GM12878 (cell line): Measurements from ENCODE around the gene GTF3A. TPM values are rescaled to one million over a fixed set of nuclear protein-coding genes. Genes with fewer than 3 reads are reported as not detected.

Experiments used
- ATAC-seq: fragments of 200-7000 bp; cut with Tn5 transposase; 3 replicates; pipeline ENCODE4 v1.9.1; 2020; ENCODE audit warnings: mild to moderate bottlenecking, moderate library complexity
- BruUV-seq: library from RNA; stranded (reverse); fragments of 400-500 nt; replicated peaks from 2 replicates; lab custom pipeline; 2021; lab: Mats Ljungman, UMichigan
- CTCF ChIA-PET: fragments of 300-600 bp; sonication (Branson Sonifier 250); formaldehyde crosslinking; extraction: SDS; loops from one replicate; lab custom pipeline; 2021; ENCODE audit warnings: inconsistent platforms; lab: Yijun Ruan, JAX
- POLR2A ChIA-PET: fragments of 350-600 bp; formaldehyde crosslinking; extraction: SDS; loops from one replicate; lab custom pipeline; 2021; ENCODE audit warnings: inconsistent platforms; lab: Charles Lee
- RAD21 ChIA-PET: fragments of 300-600 bp; sonication (Branson Sonifier 250); formaldehyde crosslinking; loops from one replicate; lab custom pipeline; 2023; ENCODE audit warnings: antibody characterized with exemption; ENCODE audit not compliant: unreplicated experiment; lab: Charles Lee
- SMC1A ChIA-PET: fragments of 300-600 bp; sonication (Branson Sonifier 250); formaldehyde crosslinking; loops from one replicate; lab custom pipeline; 2023; ENCODE audit not compliant: unreplicated experiment, uncharacterized antibody; lab: Charles Lee
- DNase-seq: peaks from one replicate; pipeline ENCODE4 v3.0.0-alpha.2; 2011; ENCODE audit warnings: low read depth, low spot score
- FAIRE-seq: peaks from 3 replicates; lab custom pipeline; 2011; peaks lifted over from hg19 to GRCh38; lab: Jason Lieb, UNC
- H2AFZ ChIP-seq: 2 replicates; pipeline ENCODE4 v1.6.0; 2011; ENCODE audit warnings: low read depth, low read length, control low read depth; ENCODE audit not compliant: control insufficient read depth
- H3K27ac ChIP-seq: 2 replicates; pipeline ENCODE4 v1.5.1; 2011; ENCODE audit warnings: control low read depth; ENCODE audit not compliant: control insufficient read depth, insufficient read depth
- H3K27me3 ChIP-seq, 2 experiments: replicated peaks in 1 of 2; 2 replicates each; pipeline versions ENCODE4 v1.6.0 to v1.6.1; 2011; ENCODE audit warnings: low read length in 1 of 2; ENCODE audit not compliant: control insufficient read depth in 2 of 2, insufficient read depth in 2 of 2
- H3K36me3 ChIP-seq, 2 experiments: 2 replicates each; pipeline ENCODE4 v1.5.1; 2011; ENCODE audit warnings: low read length in 1 of 2; ENCODE audit not compliant: control insufficient read depth in 2 of 2, insufficient read depth in 2 of 2
- H3K4me1 ChIP-seq: 2 replicates; pipeline ENCODE4 v1.6.1; 2011; ENCODE audit warnings: mild to moderate bottlenecking, low read length, moderate library complexity, mixed read lengths; ENCODE audit not compliant: control insufficient read depth, insufficient read depth
- H3K4me2 ChIP-seq: 2 replicates; pipeline ENCODE4 v1.6.0; 2011; ENCODE audit warnings: control low read depth; ENCODE audit not compliant: control insufficient read depth, insufficient read depth
- H3K4me3 ChIP-seq: fragments of 200-600 bp; sonication (generic); 2 replicates; pipeline ENCODE4 v1.5.1; 2016
- H3K79me2 ChIP-seq: 2 replicates; pipeline ENCODE4 v1.6.0; 2011; ENCODE audit warnings: low read length; ENCODE audit not compliant: control insufficient read depth, insufficient read depth
- H3K9ac ChIP-seq: 2 replicates; pipeline ENCODE4 v1.8.0; 2011; ENCODE audit warnings: low read length, control low read depth, mixed read lengths; ENCODE audit not compliant: control insufficient read depth, insufficient read depth
- H3K9me3 ChIP-seq: replicated peaks from 3 replicates; pipeline ENCODE4 v1.5.1; 2011; ENCODE audit warnings: mild to moderate bottlenecking, low read length; ENCODE audit not compliant: control insufficient read depth, insufficient read depth
- H4K20me1 ChIP-seq: 2 replicates; pipeline ENCODE4 v1.6.0; 2011; ENCODE audit not compliant: control insufficient read depth, insufficient read depth
- ATF2 ChIP-seq: IDR thresholded peaks from 2 replicates; pipeline ENCODE4 v1.6.1; 2012; ENCODE audit warnings: low read length, inconsistent platforms
- BHLHE40 ChIP-seq, 2 experiments: fragments of 450-650 bp in 1 of 2; IDR thresholded peaks; 2 replicates each; pipeline ENCODE4 v1.6.1; 2011 to 2017; ENCODE audit warnings: low read depth in 2 of 2, borderline replicate concordance in 1 of 2, improper control_type of control experiment in 1 of 2, low read length in 1 of 2, mild to moderate bottlenecking in 1 of 2
- E2F4 ChIP-seq: IDR thresholded peaks from 2 replicates; pipeline ENCODE4 v1.6.1; 2012; ENCODE audit warnings: low read depth, low read length, improper control_type of control experiment
- EED ChIP-seq: sonication (generic); IDR thresholded peaks from 2 replicates; pipeline ENCODE4 v1.6.1; 2016; ENCODE audit warnings: antibody characterized with exemption, low read depth
- EP300 ChIP-seq, 2 experiments: fragments of 150-350 bp in 1 of 2; IDR thresholded peaks; 2 replicates each; pipeline ENCODE4 v1.6.1; 2011 to 2012; ENCODE audit warnings: low read depth in 2 of 2, low read length in 2 of 2, borderline replicate concordance in 1 of 2, improper control_type of control experiment in 1 of 2, inconsistent platforms in 1 of 2; ENCODE audit not compliant: control insufficient read depth in 1 of 2
- FOS ChIP-seq: IDR thresholded peaks from 3 replicates; pipeline ENCODE4 v1.6.1; 2011; ENCODE audit warnings: borderline replicate concordance; ENCODE audit not compliant: insufficient read length; ENCODE audit errors: extremely low read depth
- JUND ChIP-seq: IDR thresholded peaks from 2 replicates; pipeline ENCODE4 v1.6.1; 2012; ENCODE audit warnings: low read depth, mild to moderate bottlenecking, low read length, improper control_type of control experiment, moderate library complexity
- NR2F1 ChIP-seq: fragments of 450-650 bp; conservative IDR thresholded peaks from 2 replicates; pipeline ENCODE4 v1.6.1; 2017; ENCODE audit warnings: mild to moderate bottlenecking
- SRF ChIP-seq, 2 experiments: IDR thresholded peaks; 2 replicates each; pipeline ENCODE4 v1.6.1; 2011; ENCODE audit warnings: low read depth in 2 of 2, low read length in 2 of 2, mild to moderate bottlenecking in 1 of 2, moderate library complexity in 1 of 2
- STAT1 ChIP-seq: fragments of 450-650 bp; conservative IDR thresholded peaks from 2 replicates; pipeline ENCODE4 v1.6.1; 2014; ENCODE audit warnings: antibody characterized with exemption, mild to moderate bottlenecking
- SUPT20H ChIP-seq: IDR thresholded peaks from 2 replicates; pipeline ENCODE4 v1.6.1; 2011; ENCODE audit warnings: low read depth, mild to moderate bottlenecking, low read length, moderate library complexity, borderline replicate concordance; ENCODE audit not compliant: control insufficient read depth
- USF1 ChIP-seq: IDR thresholded peaks from 2 replicates; pipeline ENCODE4 v1.6.1; 2011; ENCODE audit warnings: borderline replicate concordance, low read depth, mild to moderate bottlenecking, moderate library complexity, mixed read lengths, low read length; ENCODE audit not compliant: insufficient read depth; ENCODE audit errors: extremely low read length
- ZBED1 ChIP-seq: IDR thresholded peaks from 2 replicates; pipeline ENCODE4 v1.6.1; 2016; ENCODE audit warnings: borderline replicate concordance
- ZNF384 ChIP-seq: IDR thresholded peaks from 2 replicates; pipeline ENCODE4 v1.6.1; 2012; ENCODE audit warnings: low read depth, mild to moderate bottlenecking, low read length, improper control_type of control experiment, borderline replicate concordance
- WGBS: methylation state at CpG from one replicate; pipeline ENCODE4 v1.1.6; 2016; ENCODE audit warnings: low lambda C conversion rate; ENCODE audit not compliant: insufficient replicate concordance, insufficient coverage; ENCODE audit errors: missing lambda C conversion rate; 5-methylcytosine and 5-hydroxymethylcytosine counted together
- in situ Hi-C: fragments of 300-500 bp; cut with MboI; formaldehyde crosslinking; loops from 9 replicates; pipeline ENCODE4 v1.14.3; 2018; ENCODE audit warnings: mixed read lengths
- intact Hi-C: fragments of 100-400 bp; cut with micrococcal nuclease; formaldehyde crosslinking; loops from one replicate; pipeline ENCODE4 v1.14.2; 2022; ENCODE audit not compliant: unreplicated experiment
- polyA plus RNA-seq, 11 experiments: library from polyadenylated mRNA; depleted of rRNA in 4 of 11; unstranded in 6 of 11; stranded (reverse) in 5 of 11; fragments of >200 nt; fragmentation: Nextera tagmentation in 4 of 11; fragmentation: Illumina TruSeq in 1 of 11; extraction: Ambion mirVana in 4 of 11; extraction: Trizol in 1 of 11; gene quantifications; 1 replicate in 1 of 11; 2 replicates in 10 of 11; pipeline versions ENCODE4 v1.2.1 to v1.2.3, GENCODE V29; 2011 to 2016; ENCODE audit warnings: inconsistent platforms in 2 of 11, missing spikeins in 2 of 11, low read depth in 1 of 11
- total RNA-seq, 4 experiments: library from RNA; depleted of rRNA in 3 of 4; stranded (reverse); fragments of >200 nt in 3 of 4; fragmentation: Illumina TruSeq in 1 of 4; extraction: Trizol in 1 of 4; gene quantifications; 2 replicates each; pipeline versions ENCODE4 v1.2.1 to v1.2.3, GENCODE V29; 2013 to 2021

GTF3A gene
- total and polyA plus RNA-seq, 10 of the 15 experiments (the other 5 are each of a cell fraction or from before 2014, with no cell fraction given) = 74.2 to 524 (median 216) TPM

- no peak for TF ChIP-seq EED
Observed at GRCh38 chr13:27472941-27473340, 48.5 kb downstream of the GTF3A start (continued).

GRCh38 chr13:27474751-27475268 is 50.4 kb downstream of the GTF3A start:
- Histone ChIP-seq H3K79me2 (no peaks in the 10 kb centered on the region), H3K27me3 (no peaks in the 10 kb centered on the region), H4K20me1 (no peaks in the 10 kb centered on the region), H3K9ac (no peak overlapping the region), H2AFZ (no peak overlapping the region), H3K4me1 (peaks cover 14% of the 10 kb centered on the region), H3K4me3 (no peak overlapping the region), H3K36me3 (no peaks in the 10 kb centered on the region), H3K9me3 (no peaks in the 10 kb centered on the region), H3K4me2 (no peak overlapping the region), H3K27ac (no peak overlapping the region)
- DNase-seq (no peak), ATAC-seq (no peak), FAIRE-seq (no peak)
- SMC1A ChIA-PET = no interaction called here
- TF ChIP-seq USF1 = no peak
- TF ChIP-seq EP300 (IDR thresholded peaks at IDR 0.05; ENCODE audit: borderline replicate concordance in 1 of 2, control insufficient read depth in 1 of 2, low read depth in 2 of 2, low read length in 2 of 2) = no peak
- no peak for TF ChIP-seq FOS
- no peak for TF ChIP-seq SUPT20H
- TF ChIP-seq E2F4 = no peak
- no peak for TF ChIP-seq BHLHE40 (IDR thresholded peaks at IDR 0.05; ENCODE audit: borderline replicate concordance in 1 of 2, low read depth in 2 of 2, low read length in 1 of 2)
- no peak for TF ChIP-seq SRF (IDR thresholded peaks at IDR 0.05; ENCODE audit: low read depth in 2 of 2, low read length in 2 of 2)
- TF ChIP-seq ATF2 = no peak
- TF ChIP-seq ZBED1 = no peak
- no peak for TF ChIP-seq STAT1
- TF ChIP-seq ZNF384 = no peak
- TF ChIP-seq NR2F1 = no peak
- no peak for TF ChIP-seq JUND
- CTCF ChIA-PET = interaction anchor here (0.6 to 0.7 kb wide), 2 partner anchors 17 to 58 kb away, joined by 3 to 4 read pairs; no protein-coding TSS in a partner anchor
- no TSS peak for BruUV-seq
- intact Hi-C loops (no loop called here), in situ Hi-C loops (no loop called here)
- WGBS = 72% methylated on average over 13 of the region's 13 CpGs
- POLR2A ChIA-PET = no interaction called here
- RAD21 ChIA-PET = no interaction called here
